Activated gamma-delta T cell treated with Interleukin-2 at 50 U/mL for 16 hours (primary cell): ENCODE measurements around the gene RIPK3.
"Not testable (repeated sequence)": the region's sequence is repeated elsewhere in the genome, so short reads cannot be mapped to it uniquely, and the experiment has no call there.

ENCODE experiments used
- DNase-seq: peaks from one replicate; pipeline ENCODE4 v3.0.0-alpha.2; 2020

The RIPK3 gene

DNA sequence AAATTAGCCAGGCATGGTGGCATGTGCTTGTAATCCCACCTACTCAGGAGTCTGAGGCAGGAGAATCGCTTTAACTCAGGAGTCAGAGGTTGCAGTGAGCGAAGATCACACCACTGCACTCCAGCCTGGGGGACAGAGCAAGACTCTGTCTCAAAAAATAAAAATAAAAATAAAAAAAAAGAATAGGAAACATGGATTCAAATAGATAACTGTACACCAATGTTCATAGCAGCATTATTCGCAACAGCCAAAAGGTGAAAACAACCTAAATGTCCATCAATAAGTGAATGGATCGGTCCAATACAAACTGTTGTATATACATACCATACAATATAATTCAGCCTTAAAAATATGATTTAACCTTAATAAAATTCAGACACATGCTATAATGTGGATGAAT, 3.1 kb upstream of the RIPK3 start:
- no peak for DNase-seq

DNA sequence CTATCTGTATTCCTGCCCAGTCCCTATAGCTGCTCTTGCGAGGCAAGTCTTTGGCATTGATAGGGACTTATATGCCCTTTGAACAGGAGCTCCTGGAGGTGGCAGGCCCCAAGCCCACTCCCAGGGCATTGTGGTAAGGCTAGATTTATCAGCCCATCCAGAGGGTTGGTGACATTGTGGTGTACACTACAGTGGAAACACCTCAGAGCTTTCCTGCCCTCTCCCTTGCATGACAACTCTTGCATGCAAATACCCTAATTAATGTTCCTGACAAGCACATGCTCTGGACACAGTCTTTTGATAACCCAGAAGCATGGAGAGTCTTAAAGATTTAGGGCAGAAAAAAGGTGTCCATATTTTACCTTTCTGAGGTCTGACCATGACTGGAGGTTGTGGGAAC, 815 bp upstream of the RIPK3 start:
- no peak for DNase-seq

DNA sequence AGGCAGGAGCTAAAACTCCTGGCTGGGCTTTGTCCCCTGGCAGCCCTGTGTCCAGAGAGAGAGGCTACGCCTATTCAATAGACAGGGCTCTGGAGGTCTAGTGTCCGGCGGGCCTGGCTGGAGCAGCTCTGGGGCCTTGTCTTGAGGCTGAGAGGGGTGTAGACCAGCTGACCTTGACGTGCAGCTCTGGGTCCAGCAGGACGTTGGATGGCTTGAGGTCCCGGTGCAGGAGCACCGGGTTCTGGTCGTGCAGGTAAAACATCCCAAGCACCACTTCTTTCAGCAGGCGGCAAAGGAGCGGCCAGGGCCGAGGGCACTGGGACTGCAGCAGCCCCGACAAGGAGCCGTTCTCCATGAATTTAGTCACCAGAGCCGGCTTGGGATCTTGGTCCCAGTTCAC, 948 bp downstream of the RIPK3 start:
- DNase-seq, result no peak

DNA sequence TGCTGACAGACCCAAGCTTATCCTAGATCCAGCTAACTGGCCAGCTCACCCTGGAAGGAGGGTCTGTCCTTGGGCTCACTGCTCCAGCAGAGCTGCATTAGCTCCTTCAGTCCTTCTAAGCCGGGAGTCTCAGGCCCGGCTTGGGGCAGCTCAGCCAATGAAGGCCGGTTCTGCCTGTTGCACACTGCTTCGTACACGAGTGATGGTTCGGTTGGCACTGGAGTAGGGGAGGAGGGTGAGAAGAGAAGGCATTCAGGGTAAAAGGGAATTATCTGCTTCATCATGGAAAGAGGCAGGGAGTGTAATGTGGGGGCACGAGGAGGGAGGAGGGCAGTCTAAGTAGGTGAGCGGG, 2.0 kb downstream of the RIPK3 start:
- no peak for DNase-seq

DNA sequence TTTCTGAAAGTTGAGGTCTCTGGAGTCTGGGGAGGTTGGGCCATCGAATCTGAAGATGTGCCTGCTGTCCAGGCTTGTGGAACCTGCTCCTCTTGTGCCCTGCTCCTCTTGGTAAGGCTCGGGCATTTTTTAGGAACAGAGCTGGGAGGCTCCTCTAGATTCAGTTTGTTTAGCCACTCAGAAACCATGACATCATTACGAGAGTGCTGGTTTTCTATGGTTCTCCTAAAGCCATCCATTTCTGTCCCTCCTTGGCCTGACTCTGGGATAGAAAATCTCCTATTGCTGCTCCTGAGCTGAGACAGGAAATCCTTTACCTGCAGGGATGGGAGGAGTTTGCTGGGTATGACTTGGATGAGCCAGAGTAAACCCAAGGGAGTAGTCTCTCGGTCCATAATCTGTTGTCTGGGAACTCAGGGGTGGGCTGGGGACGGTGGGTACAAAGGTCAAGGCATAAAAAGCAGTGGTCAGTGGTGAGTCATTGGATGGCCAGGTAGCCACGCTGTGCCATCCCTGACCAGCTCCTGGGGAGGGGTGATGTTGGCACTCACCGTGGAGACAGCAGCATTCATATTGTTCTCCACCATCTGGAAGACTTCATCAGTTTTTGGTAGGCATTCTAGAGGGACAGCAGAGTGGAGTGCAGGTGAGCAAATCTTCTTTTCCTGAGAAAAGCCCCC, 2.5 kb downstream of the RIPK3 start:
- DNase-seq, result no peak

DNA sequence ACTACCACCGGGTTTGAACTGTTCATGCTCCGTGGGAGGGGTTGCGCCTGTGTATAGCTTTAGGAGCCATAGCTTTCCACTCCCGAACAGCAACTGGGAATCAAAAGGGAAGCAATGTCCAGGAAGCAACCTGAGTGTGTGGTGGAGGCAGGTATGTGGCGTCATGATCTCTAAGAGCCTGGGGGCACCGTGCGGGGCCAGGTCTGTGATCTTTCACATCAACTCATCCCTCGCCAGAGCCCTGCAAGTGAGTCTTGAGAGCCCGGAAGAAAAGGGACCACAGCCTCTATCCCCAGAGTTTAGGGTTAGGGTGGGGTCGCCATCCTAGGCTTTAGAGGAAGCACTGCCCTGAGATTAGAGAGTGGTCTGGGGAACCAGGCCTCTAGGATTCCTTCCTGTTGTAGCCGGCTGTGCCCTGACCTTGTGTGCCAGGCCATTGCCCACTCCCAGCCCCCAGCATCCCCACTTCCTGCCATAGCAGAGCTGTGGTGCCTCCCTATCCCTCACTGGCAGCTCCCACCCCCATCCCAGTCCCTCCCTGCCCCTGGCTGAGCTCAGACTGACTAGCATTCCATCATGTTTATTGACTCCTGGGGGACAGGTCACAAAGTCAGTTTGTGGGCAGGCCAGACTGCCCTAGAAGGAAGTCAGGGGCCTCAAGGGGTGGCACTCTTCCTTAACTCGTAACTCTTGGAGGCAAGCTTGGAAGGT, 4.2 kb downstream of the RIPK3 start:
- DNase-seq, result no peak

DNA sequence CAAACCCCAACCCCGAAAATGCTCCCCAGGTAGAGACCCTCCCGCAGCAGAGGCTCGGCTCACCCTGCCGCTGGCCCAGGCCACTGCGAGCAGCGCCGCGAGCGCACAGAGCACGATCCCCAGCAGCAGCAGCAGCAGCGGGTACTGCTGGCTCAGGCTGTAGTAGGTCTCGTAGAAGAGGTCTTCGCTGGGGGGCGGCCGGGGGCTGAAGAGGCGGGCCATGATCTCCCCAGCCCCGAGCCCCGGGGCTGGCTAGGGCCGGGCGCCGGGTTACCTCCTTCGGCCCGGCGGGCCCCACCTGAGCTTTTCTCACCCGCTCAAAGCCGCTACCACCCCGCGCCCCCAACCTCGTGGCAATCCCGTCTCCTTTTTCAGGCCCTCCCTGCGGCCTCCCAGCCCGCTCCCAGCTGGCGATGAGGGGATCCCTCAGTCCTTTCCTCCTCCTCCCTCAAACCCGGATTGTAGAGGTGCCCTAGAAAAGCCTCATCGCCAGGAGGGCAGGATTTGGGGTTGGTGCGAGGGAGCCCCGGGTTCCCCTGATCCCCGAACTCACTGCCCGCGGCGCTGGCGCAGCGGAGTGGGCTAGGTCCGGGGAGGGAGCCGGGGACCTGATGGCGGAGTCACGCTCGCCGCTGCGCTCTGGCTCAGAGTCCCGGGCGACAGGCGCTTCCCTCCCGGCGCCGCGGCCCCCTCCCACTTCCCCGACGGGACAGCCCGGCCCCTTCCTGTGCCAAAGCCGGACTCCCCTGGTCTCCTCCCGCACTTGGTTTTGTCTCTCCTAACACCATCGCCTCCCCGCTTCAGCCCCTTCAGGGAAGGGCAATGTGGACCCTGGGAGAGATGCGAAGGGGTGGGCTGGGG, 5.1 kb downstream of the RIPK3 start, which contains the start of gene ADCY4:
TSS of gene ADCY4 (minus strand) at position 641 of the 861 bp plus-strand sequence. CDS start at position 222, 419 bp downstream.
- DNase-seq, result no peak

DNA sequence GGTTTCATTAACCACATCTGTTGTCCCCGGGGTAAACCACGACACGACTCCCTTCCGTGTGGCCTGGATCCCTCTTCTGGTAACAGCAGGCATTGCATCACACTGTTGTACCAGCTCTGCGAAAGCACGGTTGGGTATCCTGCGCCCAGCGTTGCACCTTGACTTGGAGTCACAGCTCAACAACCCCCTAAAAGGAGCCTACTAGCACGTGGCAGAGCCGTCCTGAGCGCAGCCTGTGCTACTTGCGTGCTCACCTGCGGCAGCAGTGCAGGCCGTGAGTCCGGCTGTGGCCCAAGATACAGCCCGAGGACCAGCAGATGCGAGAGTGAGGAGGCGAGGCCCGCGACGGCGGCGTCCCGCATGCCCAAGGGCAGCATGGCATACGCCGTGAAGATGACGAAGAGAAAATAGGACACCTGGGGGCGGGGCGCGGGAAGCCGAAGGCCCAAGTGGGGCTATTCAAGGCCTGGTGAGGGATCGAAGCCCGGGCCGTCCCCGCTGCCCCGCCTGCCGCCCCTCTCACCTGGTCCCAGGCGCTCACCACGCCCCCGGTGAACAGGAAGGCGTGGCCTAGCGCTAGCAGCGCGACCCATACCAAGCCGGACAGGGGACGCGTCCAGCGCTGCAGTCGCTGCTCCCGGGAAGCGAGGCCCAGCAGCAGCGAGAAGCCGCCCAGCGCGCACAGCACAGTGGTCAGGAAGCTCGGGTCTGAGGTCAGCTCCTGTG, 7.4 kb downstream of the RIPK3 start:
- peak; percentile 85 for DNase-seq

DNA sequence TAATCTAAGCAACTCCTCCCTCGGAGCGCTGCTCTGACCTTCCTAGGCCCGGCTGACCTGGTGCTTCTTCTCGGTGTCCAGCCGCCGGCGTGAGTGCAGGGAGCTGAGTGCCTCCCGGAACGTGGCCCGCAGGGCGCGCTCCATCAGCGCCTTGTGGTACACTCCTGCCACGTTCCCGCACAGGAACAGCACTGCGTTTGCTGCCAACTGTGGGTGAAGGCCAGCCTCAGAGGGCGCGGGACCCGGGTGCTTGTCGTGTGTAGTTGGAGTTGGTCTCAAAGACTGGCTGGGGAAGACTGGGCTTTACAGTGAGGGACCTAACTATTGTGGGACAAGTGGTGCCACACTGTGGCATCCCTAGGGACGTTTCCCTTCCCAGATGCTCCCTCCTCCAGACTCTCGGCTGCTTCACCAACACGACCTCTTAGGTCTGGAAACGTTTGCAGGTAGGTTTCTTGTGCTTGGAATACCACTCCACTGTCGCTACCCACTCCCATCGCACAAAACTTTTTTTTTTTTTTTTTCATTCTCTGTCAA, 8.0 kb downstream of the RIPK3 start:
- DNase-seq, result no peak

DNA sequence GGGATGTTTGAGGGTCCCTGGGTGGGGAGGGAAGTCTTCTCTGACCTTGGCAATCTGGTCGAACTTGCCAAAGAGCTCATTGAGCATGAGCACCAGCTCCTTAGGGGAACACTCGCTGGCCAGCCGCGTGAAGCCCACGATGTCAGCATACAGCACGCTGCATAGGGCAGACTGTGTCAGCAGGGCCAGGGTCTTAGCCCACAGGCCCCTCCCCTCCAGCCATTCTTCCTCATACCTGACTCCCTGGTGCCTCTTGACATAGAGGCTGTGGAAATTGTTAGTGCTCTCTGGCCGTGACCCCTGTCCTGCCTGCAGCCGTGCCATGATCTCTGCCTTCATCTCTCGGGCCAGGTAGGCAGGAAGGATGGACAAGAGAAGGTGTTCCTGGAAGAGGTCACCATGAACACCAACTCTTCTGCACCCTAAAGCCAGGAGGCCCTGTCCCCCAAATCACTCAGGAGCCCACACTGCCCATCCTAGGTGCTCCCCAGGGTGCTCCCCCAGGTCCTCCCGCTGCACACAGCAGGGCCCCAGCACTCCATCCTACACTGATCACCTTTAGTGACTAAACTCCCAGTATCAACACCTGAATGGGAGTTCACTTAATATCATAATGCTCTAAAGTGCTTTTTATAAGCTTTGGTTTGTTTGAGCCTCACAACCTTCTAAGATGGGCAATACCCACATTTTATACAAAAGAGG, 8.7 kb downstream of the RIPK3 start:
- no peak for DNase-seq

DNA sequence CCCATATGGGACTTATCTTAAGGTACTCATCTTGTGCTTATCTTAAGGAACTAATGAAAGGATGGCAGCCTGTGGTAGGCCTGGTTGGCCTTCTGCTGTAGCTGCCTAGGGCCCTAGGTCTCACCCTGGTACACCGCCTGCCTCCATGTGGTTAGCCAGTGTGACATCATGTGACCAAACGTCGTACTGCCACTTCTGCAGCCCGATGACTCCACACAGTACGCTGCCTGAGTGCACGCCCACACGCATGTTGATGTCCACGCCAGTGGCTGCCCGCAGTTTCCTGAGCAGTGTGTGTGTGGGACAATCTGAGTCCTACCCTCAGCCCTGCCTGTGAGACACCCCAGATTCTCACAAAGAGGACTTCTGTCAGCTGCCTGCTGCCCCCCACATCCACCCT, 10.1 kb downstream of the RIPK3 start:
- peak; percentile 70 for DNase-seq

DNA sequence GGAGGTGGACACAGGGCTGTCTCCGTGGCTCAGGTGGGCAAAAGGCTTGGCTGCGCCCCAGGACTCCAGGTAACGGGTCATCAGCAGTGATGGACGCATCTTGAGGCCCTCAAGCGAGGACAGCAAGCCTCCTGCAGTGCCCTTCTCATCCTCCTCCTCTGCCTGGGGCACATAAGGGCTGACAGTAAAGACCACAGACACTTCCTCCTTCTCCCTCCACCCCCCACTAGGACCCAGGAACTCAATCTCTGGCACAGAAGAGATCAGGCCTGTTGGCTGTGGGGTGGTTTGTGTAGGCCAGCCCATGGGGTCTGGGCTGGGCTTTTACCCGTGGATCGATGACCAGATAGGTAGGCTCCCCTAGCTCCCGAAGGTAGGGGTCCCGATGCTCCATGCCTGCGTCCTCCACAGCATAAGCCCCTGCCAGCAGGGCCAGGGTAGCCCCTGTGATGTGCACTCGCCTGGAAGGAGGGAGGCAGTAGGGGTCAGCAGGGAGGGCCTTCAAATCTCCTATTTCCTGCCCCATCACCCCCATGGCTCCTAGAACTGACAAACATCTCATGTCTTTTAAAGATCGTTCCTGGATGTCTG, 10.6 kb downstream of the RIPK3 start:
- no peak for DNase-seq

DNA sequence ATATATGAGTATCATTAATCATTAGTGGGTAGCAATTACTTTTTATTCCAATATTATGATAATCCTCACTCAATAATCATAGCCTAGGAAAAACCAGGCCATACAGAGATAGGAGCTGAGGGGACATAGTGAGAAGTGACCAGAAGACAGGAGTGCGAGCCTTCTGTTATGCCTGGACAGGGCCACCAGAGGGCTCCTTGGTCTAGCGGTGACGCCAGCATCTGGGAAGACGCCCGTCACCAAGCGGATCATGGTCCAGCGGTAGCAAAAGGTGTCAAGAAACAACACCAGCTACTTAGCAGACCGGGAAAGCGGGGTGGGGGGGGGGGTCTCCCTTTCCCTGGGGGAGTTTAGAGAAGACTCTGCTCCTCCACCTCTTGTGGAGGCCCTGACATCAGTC, 11.9 kb downstream of the RIPK3 start:
- not testable (repeated sequence) for DNase-seq

DNA sequence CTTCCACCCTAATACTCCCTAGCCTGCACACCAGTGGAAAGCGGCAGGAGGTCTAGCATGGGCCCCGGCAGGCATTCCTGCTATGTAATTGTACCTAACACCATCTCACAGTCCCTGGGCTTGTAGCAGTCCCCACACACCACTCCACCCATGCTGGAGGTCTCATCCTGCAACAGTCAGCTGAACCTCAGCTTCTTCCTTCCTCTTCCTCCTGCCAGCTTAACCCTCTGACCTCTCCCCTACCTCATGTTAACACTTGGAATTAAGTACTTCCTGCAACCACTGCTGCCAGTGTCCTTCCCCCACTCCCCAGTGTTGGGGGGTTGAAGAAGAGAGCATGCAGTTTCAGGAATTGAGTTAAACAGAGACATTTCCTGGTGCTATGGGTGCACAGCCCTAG, 12.5 kb downstream of the RIPK3 start:
- no peak for DNase-seq

DNA sequence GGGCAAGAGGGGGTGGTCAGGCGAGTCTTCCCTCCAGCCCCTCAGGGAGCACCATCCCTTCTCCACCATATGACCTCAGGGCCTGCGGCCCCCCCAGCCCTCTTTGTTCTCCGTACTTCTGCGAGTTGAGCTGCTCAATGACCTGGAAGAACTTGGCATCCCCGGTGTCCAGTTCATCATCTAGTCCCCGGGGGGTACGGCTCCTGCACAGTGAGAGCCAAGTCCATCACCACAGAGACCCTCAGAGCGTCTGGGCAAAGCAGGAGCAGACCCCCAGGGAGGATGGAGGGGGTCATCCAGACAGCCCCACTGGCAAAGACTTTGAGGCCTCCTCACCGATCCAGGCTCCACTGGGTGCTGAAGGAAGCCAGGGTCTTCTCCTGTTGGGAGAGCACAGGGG, 13.8 kb downstream of the RIPK3 start:
- DNase-seq, result no peak

DNA sequence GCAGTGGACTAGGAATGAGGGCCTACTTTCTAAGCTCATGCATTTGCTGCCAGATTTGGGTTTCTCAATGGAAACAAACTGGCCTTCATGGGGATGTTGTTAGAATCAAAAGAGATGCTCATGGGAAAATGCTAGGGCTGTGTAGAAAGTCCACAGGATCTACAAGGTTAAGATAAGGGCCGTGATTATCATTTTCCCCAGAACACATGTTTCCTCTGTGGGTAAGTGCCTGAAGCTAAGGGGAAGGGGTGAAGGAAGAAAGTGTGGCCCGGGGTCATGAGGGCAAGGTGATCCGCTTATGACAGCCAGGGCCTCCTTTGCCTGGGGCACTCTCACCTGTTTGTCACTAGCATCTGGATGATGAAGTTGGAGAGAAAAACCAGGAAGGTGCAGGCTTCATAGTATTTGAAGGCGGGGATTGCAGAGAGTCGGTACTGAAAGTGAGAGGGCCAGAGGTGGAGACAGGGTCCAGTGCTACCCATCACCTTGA, 14.7 kb downstream of the RIPK3 start:
- DNase-seq, result no peak

DNA sequence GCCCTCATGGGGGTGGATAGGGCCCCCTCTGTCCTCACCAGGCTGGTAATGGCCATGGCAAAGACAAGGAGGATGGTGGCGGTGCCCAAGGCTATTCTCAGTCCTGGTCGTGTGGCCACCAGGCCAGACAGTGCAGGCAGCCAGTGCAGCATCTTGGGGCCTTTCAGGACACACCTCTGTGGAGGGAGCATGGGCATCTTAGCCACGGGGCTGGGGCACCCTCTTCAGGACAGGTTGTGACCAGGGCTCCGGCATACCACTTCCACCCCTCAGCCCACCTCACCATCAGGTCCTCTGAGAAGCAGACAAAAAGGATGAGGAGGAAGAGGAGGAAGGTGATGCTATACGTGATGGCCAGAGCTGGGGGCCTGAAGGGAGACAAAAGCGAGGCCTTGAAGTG, 15.8 kb downstream of the RIPK3 start:
- DNase-seq, result no peak

DNA sequence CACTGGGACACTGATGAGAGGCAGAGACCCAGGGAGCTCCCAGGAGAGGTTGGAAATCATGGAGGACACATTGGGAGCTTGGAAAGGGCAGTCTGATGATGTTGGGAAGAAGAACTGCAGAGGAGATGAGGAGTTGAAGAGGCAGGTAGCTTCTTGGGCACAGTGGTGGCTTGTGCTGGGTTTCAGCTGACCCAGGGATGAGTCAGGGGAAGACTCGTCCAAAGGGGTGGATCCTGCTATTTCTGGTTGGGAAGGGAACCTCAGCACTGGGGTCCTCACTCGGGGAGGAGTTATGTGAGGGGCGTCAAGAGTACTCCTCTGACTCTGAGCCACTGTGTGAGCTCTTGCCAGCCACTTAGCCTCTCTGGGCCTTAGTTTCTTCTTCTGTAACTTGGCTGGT, 16.4 kb downstream of the RIPK3 start:
- DNase-seq, result no peak

DNA sequence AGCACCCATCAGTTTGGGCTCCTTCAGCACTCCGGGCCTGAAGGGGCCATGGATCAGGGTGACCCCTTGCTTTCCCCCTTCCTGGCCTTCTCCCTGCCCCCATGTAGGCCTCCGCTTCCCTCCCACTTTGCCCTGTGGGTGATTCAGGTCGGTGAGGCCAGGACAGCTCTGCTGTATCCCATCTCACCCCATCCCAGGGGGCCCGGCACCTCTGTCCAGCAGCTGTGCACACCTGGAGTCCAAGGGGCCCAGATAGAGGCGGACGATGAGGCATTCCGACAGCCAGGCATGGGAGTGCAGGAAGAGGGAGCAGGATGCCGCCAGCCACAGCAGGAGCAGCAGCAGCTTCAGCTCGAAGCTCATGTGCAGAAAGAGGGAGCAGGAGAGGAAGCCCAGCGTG, 17.1 kb downstream of the RIPK3 start:
- no peak for DNase-seq

DNA sequence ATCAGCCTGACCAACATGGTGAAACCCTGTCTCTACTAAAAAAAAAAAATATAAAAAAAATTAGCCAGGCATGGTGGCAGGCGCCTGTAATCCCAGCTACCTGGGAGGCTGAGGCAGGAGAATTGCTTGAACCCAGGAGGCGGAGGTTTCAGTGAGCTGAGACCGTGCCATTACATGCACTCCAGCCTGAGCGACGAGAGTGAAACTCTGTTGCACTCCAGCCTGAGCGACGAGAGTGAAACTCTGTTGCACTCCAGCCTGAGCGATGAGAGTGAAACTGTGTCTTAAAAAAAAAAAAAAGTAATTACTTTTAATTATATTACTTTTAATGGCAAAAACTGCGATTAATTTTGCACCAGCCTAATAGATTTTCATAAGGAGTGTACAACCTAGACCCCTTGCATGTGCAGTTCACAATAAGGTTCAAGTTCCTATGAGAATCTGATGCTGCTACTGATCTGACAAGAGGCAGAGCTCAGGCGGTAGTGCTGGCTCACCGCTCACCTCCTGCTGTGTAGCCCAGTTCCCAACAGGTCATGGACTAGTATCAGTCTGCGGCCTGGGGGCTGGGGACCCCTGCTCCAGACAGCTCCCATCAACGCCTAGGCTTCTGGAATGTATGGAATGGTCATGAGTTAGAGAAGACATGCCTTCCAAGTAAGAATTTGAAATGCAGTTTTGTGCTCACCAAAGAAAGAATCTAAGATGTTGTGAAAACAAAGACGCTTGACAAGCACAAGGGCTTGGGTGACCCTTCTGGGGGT, 18.4 kb downstream of the RIPK3 start:
- DNase-seq, result no peak
